ENCODE data around the gene LRP1B. TPM values are rescaled to one million over a fixed set of nuclear protein-coding genes. Genes with fewer than 3 reads are reported as not detected.

Gene LRP1B
- total RNA-seq, 1 experiment from 2014 or later = 0.52 TPM

- TF ChIP-seq JAZF1 (CRISPR knock-in tag; IDR thresholded peaks at IDR 0.05) (no peak), HMGA2 (CRISPR knock-in tag; IDR thresholded peaks at IDR 0.05) (no peak), E2F1 (CRISPR knock-in tag; IDR thresholded peaks at IDR 0.05) (no peak), ATF1 (CRISPR knock-in tag; IDR thresholded peaks at IDR 0.05) (no peak), AR (CRISPR knock-in tag; IDR thresholded peaks at IDR 0.05) (no peak), SMAD4 (CRISPR knock-in tag; IDR thresholded peaks at IDR 0.05) (no peak), ZNF396 (CRISPR knock-in tag; IDR thresholded peaks at IDR 0.05; ENCODE audit: borderline replicate concordance) (no peak)
- Mint-ChIP-seq H3K4me1 (no peaks in the 10 kb centered on the region), H3K36me3 (no peaks in the 10 kb centered on the region), H3K9me3 (no peaks in the 10 kb centered on the region), H3K27me3 (ENCODE audit: low read depth) (no peaks in the 10 kb centered on the region), H3K4me3 (no peak overlapping the region), H3K27ac (no peak overlapping the region)
- DNase-seq (ENCODE audit: low spot score) (no peak), ATAC-seq (no peak)
- CTCF ChIA-PET = no interaction called here
- POLR2A ChIA-PET = no interaction called here
These were observed 22.8 kb upstream of the LRP1B start for GRCh38 chr2:142153601-142154000.

- no peak overlapping the region for H3K27ac Mint-ChIP-seq
- no peak for TF ChIP-seq FOXK1 (CRISPR knock-in tag; IDR thresholded peaks at IDR 0.05)
- H3K4me3 Mint-ChIP-seq = no peak overlapping the region
- no peaks in the 10 kb centered on the region for H3K36me3 Mint-ChIP-seq
- POLR2A ChIA-PET = no interaction called here
- H3K27me3 Mint-ChIP-seq (ENCODE audit: low read depth) = no peaks in the 10 kb centered on the region
- ATAC-seq (no peak), DNase-seq (ENCODE audit: low spot score) (no peak)
- no peaks in the 10 kb centered on the region for H3K9me3 Mint-ChIP-seq
- CTCF ChIA-PET = no interaction called here
- no peaks in the 10 kb centered on the region for H3K4me1 Mint-ChIP-seq
These were observed 19.6 kb upstream of the LRP1B start for GRCh38 chr2:142150453-142150852.

- Mint-ChIP-seq H3K36me3 (no peaks in the 10 kb centered on the region), H3K9me3 (no peaks in the 10 kb centered on the region), H3K4me3 (no peak overlapping the region), H3K27ac (no peak overlapping the region), H3K27me3 (ENCODE audit: low read depth) (no peaks in the 10 kb centered on the region), H3K4me1 (no peaks in the 10 kb centered on the region)
- ChIA-PET CTCF (no interaction called here), POLR2A (no interaction called here)
- DNase-seq (ENCODE audit: low spot score) = no peak
- no peak for TF ChIP-seq USF1 (CRISPR knock-in tag; IDR thresholded peaks at IDR 0.05)
- TF ChIP-seq ZNF263 (CRISPR knock-in tag; IDR thresholded peaks at IDR 0.05; ENCODE audit: low read depth) = no peak
- TF ChIP-seq ZNF138 (CRISPR knock-in tag; conservative IDR thresholded peaks at IDR 0.05) = no peak
- TF ChIP-seq ATF3 (CRISPR knock-in tag; conservative IDR thresholded peaks at IDR 0.05) = no peak
- no peak for TF ChIP-seq SOX15 (CRISPR knock-in tag; IDR thresholded peaks at IDR 0.05)
- no peak for TF ChIP-seq MLX (CRISPR knock-in tag; IDR thresholded peaks at IDR 0.05)
- TF ChIP-seq CREM (CRISPR knock-in tag; IDR thresholded peaks at IDR 0.05) = no peak
- TF ChIP-seq NFE2L1 (CRISPR knock-in tag; IDR thresholded peaks at IDR 0.05) = no peak
- no peak for TF ChIP-seq KAT7 (CRISPR knock-in tag; IDR thresholded peaks at IDR 0.05; ENCODE audit: borderline replicate concordance)
- TF ChIP-seq IRF2 (CRISPR knock-in tag; IDR thresholded peaks at IDR 0.05; ENCODE audit: borderline replicate concordance, low read depth) = no peak
- no peak for TF ChIP-seq ZNF512 (CRISPR knock-in tag; IDR thresholded peaks at IDR 0.05; ENCODE audit: borderline replicate concordance)
- TF ChIP-seq ZNF396 (CRISPR knock-in tag; IDR thresholded peaks at IDR 0.05; ENCODE audit: borderline replicate concordance) = no peak
- TF ChIP-seq ZBTB43 (CRISPR knock-in tag; IDR thresholded peaks at IDR 0.05) = no peak
- no peak for TF ChIP-seq TCF7 (CRISPR knock-in tag; IDR thresholded peaks at IDR 0.05; ENCODE audit: low read depth)
- TF ChIP-seq ZNF671 (CRISPR knock-in tag; IDR thresholded peaks at IDR 0.05) = no peak
- no peak for TF ChIP-seq FOXJ3 (CRISPR knock-in tag; IDR thresholded peaks at IDR 0.05; ENCODE audit: borderline replicate concordance)
- no peak for ATAC-seq
These were observed 13.7 kb upstream of the LRP1B start for GRCh38 chr2:142144547-142144946.

Measured in WTC11 (cell line).